Endothelial cell of umbilical vein (primary cell): Measurements from ENCODE around the gene RNPEP. TPM values are rescaled to one million over a fixed set of nuclear protein-coding genes. Genes with fewer than 3 reads are reported as not detected.

Experiments used
- BruUV-seq: library from RNA; stranded (reverse); fragments of 400-500 nt; replicated peaks from 2 replicates; lab custom pipeline; 2021; lab: Mats Ljungman, UMichigan
- CTCF ChIA-PET: fragments of 300-600, 350-600 bp; sonication (Branson Sonifier 250); formaldehyde crosslinking; loops from one replicate; lab custom pipeline; 2021; ENCODE audit warnings: antibody characterized with exemption, inconsistent platforms; lab: Charles Lee
- POLR2A ChIA-PET: fragments of 300-600, 350-600 bp; sonication (Branson Sonifier 250); formaldehyde crosslinking; loops from one replicate; lab custom pipeline; 2021; ENCODE audit warnings: antibody characterized with exemption, inconsistent platforms; lab: Charles Lee
- DNase-seq: peaks from one replicate; pipeline ENCODE4 v3.0.0-alpha.2; 2011; ENCODE audit warnings: low read depth, low spot score
- FAIRE-seq: peaks from 2 replicates; lab custom pipeline; 2011; peaks lifted over from hg19 to GRCh38; lab: Jason Lieb, UNC
- H2AFZ ChIP-seq: 2 replicates; pipeline ENCODE4 v1.6.0; 2012; ENCODE audit warnings: low read depth, low read length, control low read depth, inconsistent platforms
- H3K27ac ChIP-seq: 2 replicates; pipeline ENCODE4 v1.5.1; 2011; ENCODE audit warnings: low read depth, mild to moderate bottlenecking, control low read depth, low read length, moderate library complexity; ENCODE audit not compliant: insufficient read depth
- H3K27me3 ChIP-seq, 2 experiments: 2 replicates each; pipeline versions ENCODE4 v1.6.0 to v1.6.1; 2011; ENCODE audit warnings: low read length in 2 of 2, mixed read lengths in 1 of 2; ENCODE audit not compliant: control insufficient read depth in 2 of 2, insufficient read depth in 2 of 2
- H3K36me3 ChIP-seq, 2 experiments: 2 replicates in 1 of 2; 3 replicates in 1 of 2; pipeline ENCODE4 v1.5.1; 2011; ENCODE audit warnings: low read length in 2 of 2, mild to moderate bottlenecking in 1 of 2, moderate library complexity in 1 of 2; ENCODE audit not compliant: control insufficient read depth in 2 of 2, insufficient read depth in 2 of 2; ENCODE audit errors: extremely low read depth in 1 of 2
- H3K4me1 ChIP-seq: 3 replicates; pipeline ENCODE4 v1.5.1; 2011; ENCODE audit warnings: mild to moderate bottlenecking, low read length; ENCODE audit not compliant: control insufficient read depth, insufficient read depth; ENCODE audit errors: extremely low read depth
- H3K4me2 ChIP-seq: 2 replicates; pipeline ENCODE4 v1.6.1; 2011; ENCODE audit warnings: low read length, control low read depth, mixed read lengths; ENCODE audit not compliant: insufficient read depth
- H3K4me3 ChIP-seq, 3 experiments: fragments of 200-600 bp in 1 of 3; sonication (generic), shearing (Covaris generic) in 1 of 3; replicated peaks in 1 of 3; 2 replicates each; pipeline ENCODE4 v1.5.1; 2011 to 2016; ENCODE audit warnings: control low read depth in 3 of 3, low read length in 3 of 3, mild to moderate bottlenecking in 2 of 3, inconsistent platforms in 1 of 3, low read depth in 1 of 3, moderate library complexity in 1 of 3; ENCODE audit not compliant: insufficient read depth in 1 of 3
- H3K79me2 ChIP-seq: 2 replicates; pipeline ENCODE4 v1.6.0; 2012; ENCODE audit warnings: low read length, inconsistent platforms; ENCODE audit not compliant: control insufficient read depth, insufficient read depth
- H3K9ac ChIP-seq: replicated peaks from 2 replicates; pipeline ENCODE3; 2011; ENCODE audit warnings: low read length, control low read depth; ENCODE audit not compliant: insufficient read depth; ENCODE audit errors: extremely low read depth
- H3K9me1 ChIP-seq: replicated peaks from 3 replicates; pipeline ENCODE4 v1.6.0; 2011; ENCODE audit warnings: mild to moderate bottlenecking, low read length; ENCODE audit not compliant: control insufficient read depth, insufficient read depth; ENCODE audit errors: extremely low read depth
- H3K9me3 ChIP-seq: replicated peaks from 2 replicates; pipeline ENCODE4 v1.5.1; 2012; ENCODE audit warnings: low read length, inconsistent platforms; ENCODE audit not compliant: control insufficient read depth, insufficient read depth
- H4K20me1 ChIP-seq: replicated peaks from 2 replicates; pipeline ENCODE3; 2011; ENCODE audit warnings: mild to moderate bottlenecking, low read length; ENCODE audit not compliant: control insufficient read depth, insufficient read depth; ENCODE audit errors: extremely low read depth
- MYC ChIP-seq: IDR thresholded peaks from one replicate; pipeline ENCODE4 v1.6.1; 2011; ENCODE audit warnings: mild to moderate bottlenecking, low read depth, low read length
- POLR2AphosphoS5 ChIP-seq: IDR thresholded peaks from 2 replicates; pipeline ENCODE4 v1.6.1; 2012; ENCODE audit warnings: low read depth, mild to moderate bottlenecking, control low read depth, low read length, moderate library complexity; ENCODE audit not compliant: insufficient read depth
- dilution Hi-C: fragments of 300-500 bp; cut with MboI; formaldehyde crosslinking; loops from one replicate; pipeline ENCODE4 v1.15.0; 2019; ENCODE audit warnings: low sequenced_read_pairs; ENCODE audit not compliant: extremely low pct_ligation_motif_present
- intact Hi-C: fragments of 100-400 bp; cut with micrococcal nuclease; formaldehyde crosslinking; loops from one replicate; pipeline ENCODE4 v1.10.0; 2022
- polyA plus RNA-seq, 4 experiments: library from polyadenylated mRNA; depleted of rRNA in 3 of 4; stranded (reverse) in 3 of 4; unstranded in 1 of 4; fragments of >200 nt; gene quantifications; 2 replicates each; pipeline versions ENCODE4 v1.2.1 to v1.2.3, GENCODE V29; 2011 to 2012; ENCODE audit warnings: missing spikeins in 1 of 4
- total RNA-seq: library from RNA; stranded (reverse); gene quantifications from 2 replicates; pipeline ENCODE4 v1.2.3, GENCODE V29; 2021
- TF ChIP-seq, protein P1 (sequence below), 2 donors: IDR thresholded peaks; 1 replicate in 1 of 2; 2 replicates in 1 of 2; pipeline ENCODE4 v1.5.1; 2011; ENCODE audit warnings: low read length in 2 of 2, mild to moderate bottlenecking in 2 of 2, moderate library complexity in 2 of 2, control low read depth in 1 of 2, inconsistent platforms in 1 of 2, low read depth in 1 of 2; ENCODE audit not compliant: insufficient read depth in 1 of 2; ENCODE audit errors: extremely low read depth in 1 of 2

The RNPEP gene
- total and polyA plus RNA-seq, 2 donors (not counting 3 experiments of a cell fraction or from before 2014, with no cell fraction given): 56.1 to 73.5 TPM

- BruUV-seq: TSS peak; percentile 83
- TF ChIP-seq, protein P1, sequence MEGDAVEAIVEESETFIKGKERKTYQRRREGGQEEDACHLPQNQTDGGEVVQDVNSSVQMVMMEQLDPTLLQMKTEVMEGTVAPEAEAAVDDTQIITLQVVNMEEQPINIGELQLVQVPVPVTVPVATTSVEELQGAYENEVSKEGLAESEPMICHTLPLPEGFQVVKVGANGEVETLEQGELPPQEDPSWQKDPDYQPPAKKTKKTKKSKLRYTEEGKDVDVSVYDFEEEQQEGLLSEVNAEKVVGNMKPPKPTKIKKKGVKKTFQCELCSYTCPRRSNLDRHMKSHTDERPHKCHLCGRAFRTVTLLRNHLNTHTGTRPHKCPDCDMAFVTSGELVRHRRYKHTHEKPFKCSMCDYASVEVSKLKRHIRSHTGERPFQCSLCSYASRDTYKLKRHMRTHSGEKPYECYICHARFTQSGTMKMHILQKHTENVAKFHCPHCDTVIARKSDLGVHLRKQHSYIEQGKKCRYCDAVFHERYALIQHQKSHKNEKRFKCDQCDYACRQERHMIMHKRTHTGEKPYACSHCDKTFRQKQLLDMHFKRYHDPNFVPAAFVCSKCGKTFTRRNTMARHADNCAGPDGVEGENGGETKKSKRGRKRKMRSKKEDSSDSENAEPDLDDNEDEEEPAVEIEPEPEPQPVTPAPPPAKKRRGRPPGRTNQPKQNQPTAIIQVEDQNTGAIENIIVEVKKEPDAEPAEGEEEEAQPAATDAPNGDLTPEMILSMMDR (IDR thresholded peaks at IDR 0.05; ENCODE audit: extremely low read depth in 1 of 2, insufficient read depth in 1 of 2, low read depth in 1 of 2, low read length in 2 of 2): no peak
- TF ChIP-seq MYC (no peak), POLR2AphosphoS5 (no peak)
- dilution Hi-C loops: no loop called here
- H3K27ac ChIP-seq: peak overlapping the region; percentile 71
- H3K27me3 ChIP-seq: no peaks in the 10 kb centered on the region
- no peaks in the 10 kb centered on the region for H3K9me1 ChIP-seq
- H3K4me3 ChIP-seq: peak overlapping the region; percentile 26 to 87 (median 60)
- H2AFZ ChIP-seq: peak overlapping the region; percentile 3
- peaks cover 2 to 3% of the 10 kb centered on the region in 2 experiments for H3K36me3 ChIP-seq
- peaks cover 10% of the 10 kb centered on the region for H3K4me1 ChIP-seq
- H3K9ac ChIP-seq: peak overlapping the region; percentile 90
- peaks cover 24% of the 10 kb centered on the region for H3K79me2 ChIP-seq
- intact Hi-C loops: loop anchor here (1.0 to 10.0 kb wide), 5 partner anchors 18 to 420 kb away; partner anchors contain the start of gene NAV1
- POLR2A ChIA-PET: interaction anchor here (0.8 to 1.6 kb wide), 4 partner anchors 37 to 104 kb away, joined by 3 to 4 read pairs (median 4); no protein-coding TSS in a partner anchor
- no peaks in the 10 kb centered on the region for H3K9me3 ChIP-seq
- peak overlapping the region; percentile 61 for H3K4me2 ChIP-seq
- CTCF ChIA-PET: interaction anchor here (0.7 to 5.7 kb wide), 5 partner anchors 18 to 77 kb away, joined by 3 to 54 read pairs (median 3); no protein-coding TSS in a partner anchor
- FAIRE-seq (peak; percentile 12), DNase-seq (no peak)
- H4K20me1 ChIP-seq: no peaks in the 10 kb centered on the region
Observed at GRCh38 chr1:201954263-201955008, 28.0 kb upstream of the RNPEP start.
